ENCODE measurements around the gene THEM5.

Gene THEM5

DNA sequence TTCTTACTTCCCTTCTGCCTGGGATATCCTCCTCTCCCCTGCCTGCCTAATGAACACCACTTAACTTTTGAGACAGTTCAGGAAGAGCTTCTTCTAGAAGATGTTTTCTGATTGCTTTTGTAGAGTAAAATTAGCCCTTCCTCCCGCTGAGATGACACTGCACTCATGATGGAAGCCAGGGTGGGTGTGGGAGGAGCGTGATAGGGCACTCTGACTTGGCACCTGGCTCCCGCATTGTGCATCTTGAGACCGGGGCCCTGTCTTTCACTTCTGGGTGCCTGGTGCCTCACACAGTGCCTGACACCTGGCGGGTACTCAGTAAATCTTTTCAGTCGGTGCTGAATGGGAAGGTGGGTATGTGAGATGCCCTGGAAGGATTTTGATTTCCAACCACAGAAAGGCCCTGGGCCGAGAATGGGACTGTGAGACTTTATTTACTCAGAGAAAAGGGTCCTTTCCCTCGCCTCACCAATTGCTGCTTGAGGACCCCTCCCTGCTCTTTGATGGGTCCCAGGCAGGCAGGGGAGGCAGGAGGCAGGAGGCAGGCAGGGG lies 6.8 kb downstream of the THEM5 start:
- Mint-ChIP-seq H3K27me3 (no peaks in the 10 kb centered on the region), H3K27ac (ENCODE audit: low read depth) (peak overlapping the region; percentile 84), H3K9me3 (no peaks in the 10 kb centered on the region), H3K4me1 (peaks cover 24% of the 10 kb centered on the region), H3K4me3 (peak overlapping the region; percentile 2), H3K36me3 (ENCODE audit: insufficient read depth) (peaks cover 4% of the 10 kb centered on the region)
- ATAC-seq (replicated peaks; ENCODE audit: extremely low read depth, poor library complexity, severe bottlenecking) (peak; percentile 71), DNase-seq (ENCODE audit: low spot score in 2 of 2) (no peak)

DNA sequence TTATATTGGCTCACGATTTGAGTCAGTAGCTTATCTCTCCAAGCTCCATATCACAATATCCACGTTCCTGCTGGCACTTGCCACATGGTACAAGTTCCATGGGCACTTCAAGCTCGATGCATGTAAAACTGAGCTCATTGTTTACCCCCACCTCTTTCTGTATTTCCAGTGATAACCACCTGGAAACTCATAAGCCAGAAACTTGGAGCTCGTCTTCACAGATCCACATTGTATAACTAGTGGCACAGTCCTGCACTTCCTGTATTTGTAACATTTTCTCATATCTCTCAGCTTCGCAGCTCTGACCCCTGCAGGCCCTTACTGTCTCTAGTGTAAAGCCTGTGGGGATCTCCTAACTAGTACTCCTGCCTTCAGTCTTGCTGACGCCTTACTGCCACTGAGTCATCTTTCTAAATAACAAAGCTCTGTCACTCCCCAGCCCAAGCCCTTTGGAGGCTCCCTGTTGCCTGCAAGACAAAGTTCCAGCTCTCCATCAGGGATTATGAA lies 7.4 kb downstream of the THEM5 start:
- Mint-ChIP-seq H3K27ac (ENCODE audit: low read depth) (peak overlapping the region; percentile 84), H3K4me3 (peak overlapping the region; percentile 2), H3K36me3 (ENCODE audit: insufficient read depth) (peaks cover 4% of the 10 kb centered on the region), H3K9me3 (no peaks in the 10 kb centered on the region), H3K27me3 (no peaks in the 10 kb centered on the region), H3K4me1 (peaks cover 29% of the 10 kb centered on the region)
- ATAC-seq (replicated peaks; ENCODE audit: extremely low read depth, poor library complexity, severe bottlenecking) (peak; percentile 59), DNase-seq (ENCODE audit: low spot score in 2 of 2) (no peak)

DNA sequence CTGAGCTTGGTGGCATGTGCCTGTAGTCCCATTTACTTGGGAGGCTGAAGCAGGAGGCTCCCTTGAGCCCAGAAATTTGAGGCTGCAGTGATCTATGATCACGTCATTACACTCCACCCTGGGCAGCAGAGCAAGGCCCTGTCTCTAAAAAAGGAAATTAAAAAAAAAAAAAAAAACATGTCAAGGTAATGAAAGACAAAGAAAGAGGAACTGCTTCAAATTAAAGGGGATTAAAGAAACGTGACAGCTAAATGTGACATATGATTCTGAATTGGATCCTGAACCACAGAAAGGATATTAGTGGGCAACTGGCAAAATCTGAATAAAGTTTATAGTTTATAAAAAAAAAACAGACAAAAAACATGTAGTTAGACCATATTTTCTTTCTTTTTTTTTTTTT lies 10.1 kb downstream of the THEM5 start:
- ATAC-seq (replicated peaks; ENCODE audit: extremely low read depth, poor library complexity, severe bottlenecking) (no peak), DNase-seq (ENCODE audit: low spot score in 2 of 2) (no peak)
- Mint-ChIP-seq H3K4me1 (peaks cover 38% of the 10 kb centered on the region), H3K27ac (ENCODE audit: low read depth) (no peak overlapping the region), H3K36me3 (ENCODE audit: insufficient read depth) (peaks cover 10% of the 10 kb centered on the region), H3K9me3 (no peaks in the 10 kb centered on the region), H3K27me3 (no peaks in the 10 kb centered on the region), H3K4me3 (no peak overlapping the region)

DNA sequence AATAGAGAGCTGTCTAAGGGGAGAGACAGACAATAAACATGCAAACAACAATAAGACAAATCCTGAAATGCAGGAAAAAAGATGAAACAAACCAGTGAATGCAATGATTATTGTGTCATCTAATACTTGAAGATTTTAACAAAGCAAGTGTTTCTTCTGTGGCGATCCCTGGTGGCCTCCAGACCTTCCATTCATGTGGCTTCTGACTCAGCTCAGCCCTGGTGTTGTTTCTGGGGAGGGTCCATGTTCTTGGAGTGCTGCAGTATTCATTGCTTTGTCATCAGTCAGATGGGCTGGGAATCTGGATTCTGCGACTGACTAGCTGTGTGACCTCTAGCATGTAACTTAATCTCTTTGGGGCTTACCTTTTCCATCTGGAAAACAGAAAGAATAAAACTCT lies 12.4 kb downstream of the THEM5 start:
- Mint-ChIP-seq H3K27me3 (no peaks in the 10 kb centered on the region), H3K4me3 (peak overlapping the region; percentile 79), H3K27ac (ENCODE audit: low read depth) (peak overlapping the region; percentile 90), H3K9me3 (no peaks in the 10 kb centered on the region), H3K36me3 (ENCODE audit: insufficient read depth) (peaks cover 16% of the 10 kb centered on the region), H3K4me1 (peaks cover 46% of the 10 kb centered on the region)
- ATAC-seq (replicated peaks; ENCODE audit: extremely low read depth, poor library complexity, severe bottlenecking): no peak
- no peak for DNase-seq (ENCODE audit: low spot score in 2 of 2)

DNA sequence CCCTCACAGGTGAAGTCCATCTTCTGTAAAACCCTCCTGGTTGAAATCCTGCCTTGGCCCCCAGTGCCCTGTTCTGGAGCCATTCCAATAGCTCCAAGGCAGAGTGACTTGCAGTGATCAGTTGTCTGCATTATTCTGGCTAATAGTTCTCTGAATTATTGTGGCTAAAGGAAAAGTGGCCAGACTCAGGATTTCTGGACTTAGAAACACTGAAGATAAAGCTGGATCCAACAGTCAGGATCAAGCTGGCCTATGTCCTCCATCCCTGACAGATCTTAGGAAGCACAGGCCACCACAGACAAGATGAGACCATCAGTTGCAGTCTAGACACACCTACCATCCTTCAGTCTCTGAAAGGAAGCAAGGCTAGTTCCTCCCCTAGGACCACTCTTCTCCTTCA lies 13.1 kb downstream of the THEM5 start:
- Mint-ChIP-seq H3K4me1 (peaks cover 42% of the 10 kb centered on the region), H3K4me3 (peak overlapping the region; percentile 79), H3K27me3 (no peaks in the 10 kb centered on the region), H3K9me3 (no peaks in the 10 kb centered on the region), H3K36me3 (ENCODE audit: insufficient read depth) (peaks cover 16% of the 10 kb centered on the region), H3K27ac (ENCODE audit: low read depth) (peak overlapping the region; percentile 90)
- DNase-seq (ENCODE audit: low spot score in 2 of 2) (no peak), ATAC-seq (replicated peaks; ENCODE audit: extremely low read depth, poor library complexity, severe bottlenecking) (no peak)

DNA sequence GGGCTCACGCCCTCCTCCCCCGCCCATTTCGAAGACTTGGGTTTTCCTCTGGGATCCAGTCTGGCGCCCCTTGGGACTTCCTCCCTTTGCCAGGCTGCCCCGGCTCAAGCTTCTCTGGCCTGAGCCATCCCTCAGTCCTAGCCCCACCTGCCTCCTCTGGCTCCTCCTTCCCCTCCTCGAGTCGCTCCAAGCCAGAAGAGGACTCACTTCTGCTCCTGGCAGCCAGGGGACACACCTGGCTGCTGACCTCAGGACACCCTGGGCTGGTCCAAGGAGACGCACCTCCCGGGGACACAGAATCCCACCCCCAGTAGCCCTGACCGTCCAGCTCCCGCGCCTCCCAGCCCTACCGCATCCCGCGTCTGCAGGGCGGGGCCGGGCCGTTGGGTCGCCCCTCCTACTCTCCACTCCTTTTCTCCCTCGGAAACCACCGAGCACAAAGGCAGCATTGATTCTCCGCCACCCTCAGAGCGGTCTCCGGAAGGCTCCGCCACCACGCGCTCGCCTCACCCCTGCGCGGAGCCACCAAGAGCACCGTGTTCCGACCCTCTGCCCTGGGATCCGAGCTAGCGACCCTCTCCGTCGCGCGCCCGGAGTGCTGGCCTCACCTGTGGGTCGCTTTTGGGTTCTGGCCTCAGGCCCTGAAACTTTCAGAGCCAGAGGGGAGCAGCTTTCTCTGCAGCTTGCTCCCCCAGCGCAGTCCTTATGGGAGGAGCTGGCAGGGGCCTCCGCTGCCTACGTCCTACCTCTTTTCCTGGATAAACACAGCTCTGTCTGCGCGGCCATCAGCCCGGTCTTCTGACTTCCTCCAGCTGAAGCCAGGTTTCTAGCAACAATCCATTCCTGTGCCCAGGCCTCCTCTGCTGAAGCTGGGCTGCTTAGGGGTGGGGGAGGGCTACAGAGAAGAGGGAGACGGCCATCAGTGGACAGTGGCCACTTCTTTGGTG lies 13.8 kb downstream of the THEM5 start, which contains the start of gene C2CD4D:
TSS of gene C2CD4D (minus strand) at position 364 of the 947 bp plus-strand sequence. CDS start 831 bp downstream, outside the sequence.
- peak; percentile 51 to 67 for DNase-seq (ENCODE audit: low spot score in 2 of 2)
- no peaks in the 10 kb centered on the region for H3K9me3 Mint-ChIP-seq
- H3K36me3 Mint-ChIP-seq (ENCODE audit: insufficient read depth): peaks cover 16% of the 10 kb centered on the region
- H3K4me3 Mint-ChIP-seq: peak within 1 kb of the TSS; percentile 79
- peaks cover 42% of the 10 kb centered on the region for H3K4me1 Mint-ChIP-seq
- H3K27me3 Mint-ChIP-seq: no peaks in the 10 kb centered on the region
- ATAC-seq (replicated peaks; ENCODE audit: extremely low read depth, poor library complexity, severe bottlenecking): peak; percentile 75
- H3K27ac Mint-ChIP-seq (ENCODE audit: low read depth): peak within 1 kb of the TSS; percentile 90

DNA sequence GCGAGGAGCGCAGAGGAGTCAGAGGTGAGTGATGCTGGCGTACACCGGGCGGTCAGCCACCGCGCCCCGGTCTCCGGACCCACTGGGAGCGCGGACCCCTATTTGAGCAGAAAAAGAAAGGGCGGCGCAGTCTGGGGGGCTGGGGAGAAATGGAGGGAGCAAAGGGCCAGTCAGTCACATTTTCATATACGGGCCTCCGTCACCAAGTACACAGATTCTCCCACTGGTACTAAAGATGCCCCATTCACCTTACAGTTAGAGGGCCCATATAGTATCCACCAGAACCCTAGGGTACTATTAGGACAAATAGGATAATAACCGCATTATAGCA lies 14.5 kb downstream of the THEM5 start:
- Mint-ChIP-seq H3K27me3 (no peaks in the 10 kb centered on the region), H3K4me3 (peak overlapping the region; percentile 79), H3K36me3 (ENCODE audit: insufficient read depth) (peaks cover 16% of the 10 kb centered on the region), H3K4me1 (peaks cover 42% of the 10 kb centered on the region), H3K9me3 (no peaks in the 10 kb centered on the region), H3K27ac (ENCODE audit: low read depth) (peak overlapping the region; percentile 90)
- DNase-seq (ENCODE audit: low spot score in 2 of 2): no peak
- no peak for ATAC-seq (replicated peaks; ENCODE audit: extremely low read depth, poor library complexity, severe bottlenecking)

DNA sequence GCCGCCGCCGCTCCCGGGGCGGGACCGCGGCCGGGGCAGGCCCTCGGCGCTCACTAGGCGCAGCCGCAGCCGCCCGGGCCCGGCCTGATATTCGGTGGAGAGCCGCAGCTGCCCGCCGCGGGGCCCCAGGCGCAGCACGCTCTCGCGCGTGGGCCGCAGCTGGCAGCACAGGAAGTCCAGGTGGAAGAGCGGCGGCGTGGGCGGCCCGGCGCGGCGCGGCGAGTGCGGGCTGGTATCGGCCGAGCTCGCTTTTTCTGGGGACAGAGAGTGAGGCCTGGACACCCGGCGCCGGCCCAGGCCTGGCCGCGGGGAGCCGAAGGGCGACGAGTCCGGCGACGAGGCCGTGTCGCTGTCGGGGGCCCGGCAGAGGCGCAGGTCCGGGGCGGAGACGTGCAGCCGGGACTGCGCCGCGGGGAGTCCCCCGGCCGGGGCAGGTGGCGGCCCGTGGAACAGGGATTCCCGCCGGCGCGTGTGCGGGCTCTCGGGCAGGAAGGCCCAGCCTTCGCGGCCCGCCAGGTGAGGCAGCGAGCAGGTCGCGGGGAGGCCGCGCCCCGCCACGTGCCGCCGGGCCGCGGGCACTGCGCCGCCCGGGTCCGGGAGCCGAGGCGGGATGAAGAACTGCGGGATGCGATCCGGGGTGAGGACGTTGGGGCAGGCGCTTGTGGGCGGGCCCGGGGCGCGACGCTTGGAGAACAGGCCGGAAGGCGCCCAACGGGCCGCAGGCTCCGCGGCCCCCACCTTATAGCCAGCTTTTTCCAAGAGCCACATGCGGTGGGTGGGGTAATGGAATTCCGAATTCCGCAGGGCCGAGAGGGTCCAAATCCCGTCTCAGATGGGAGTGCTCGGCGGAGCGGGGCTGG lies 15.1 kb downstream of the THEM5 start:
- H3K27ac Mint-ChIP-seq (ENCODE audit: low read depth): peak overlapping the region; percentile 90
- H3K27me3 Mint-ChIP-seq: no peaks in the 10 kb centered on the region
- peaks cover 48% of the 10 kb centered on the region for H3K4me1 Mint-ChIP-seq
- no peaks in the 10 kb centered on the region for H3K9me3 Mint-ChIP-seq
- peak overlapping the region; percentile 79 for H3K4me3 Mint-ChIP-seq
- ATAC-seq (replicated peaks; ENCODE audit: extremely low read depth, poor library complexity, severe bottlenecking): peak; percentile 15
- DNase-seq (ENCODE audit: low spot score in 2 of 2): no peak
- H3K36me3 Mint-ChIP-seq (ENCODE audit: insufficient read depth): peaks cover 16% of the 10 kb centered on the region

DNA sequence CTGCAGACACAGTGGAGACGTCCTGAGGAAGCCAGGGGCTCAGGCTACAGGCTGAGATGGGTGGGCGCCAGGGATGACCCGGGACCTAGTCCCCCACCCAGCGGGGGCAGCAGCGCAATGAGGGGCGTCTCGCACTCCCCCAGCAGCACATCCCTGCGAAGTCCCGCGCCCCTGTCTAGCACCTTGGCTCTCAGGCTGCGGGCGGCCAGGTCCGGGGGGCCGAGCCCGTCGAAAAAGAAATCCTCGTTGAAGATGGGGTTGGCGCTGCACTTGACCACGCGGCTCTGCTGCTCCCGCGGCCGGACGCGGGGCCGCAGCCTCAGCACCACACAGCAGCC lies 15.7 kb downstream of the THEM5 start:
- Mint-ChIP-seq H3K36me3 (ENCODE audit: insufficient read depth) (peaks cover 15% of the 10 kb centered on the region), H3K27ac (ENCODE audit: low read depth) (peak overlapping the region; percentile 96), H3K27me3 (no peaks in the 10 kb centered on the region), H3K4me1 (peaks cover 54% of the 10 kb centered on the region), H3K9me3 (no peaks in the 10 kb centered on the region), H3K4me3 (peak overlapping the region; percentile 79)
- DNase-seq (ENCODE audit: low spot score in 2 of 2): no peak
- peak; percentile 3 for ATAC-seq (replicated peaks; ENCODE audit: extremely low read depth, poor library complexity, severe bottlenecking)

DNA sequence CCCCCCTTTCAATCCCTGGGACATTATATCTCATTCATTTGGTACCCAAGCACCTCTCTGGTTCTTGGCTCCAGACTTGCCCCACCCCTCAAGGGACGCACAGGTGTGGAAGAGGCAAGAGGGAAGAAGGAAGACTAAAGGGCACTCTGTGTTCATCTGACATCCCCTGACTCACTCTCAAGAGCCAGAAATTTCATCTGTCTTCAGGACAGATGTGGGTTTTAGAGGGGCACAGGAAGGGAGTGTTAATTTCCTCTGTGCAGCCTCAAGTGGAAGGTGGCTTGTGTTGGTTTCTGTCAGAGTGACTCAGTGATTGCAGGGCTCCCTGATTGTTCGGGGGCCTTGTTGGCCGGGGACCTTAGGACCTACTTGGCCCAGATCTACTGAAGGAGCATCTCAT lies 16.3 kb downstream of the THEM5 start:
- H3K9me3 Mint-ChIP-seq: no peaks in the 10 kb centered on the region
- H3K4me1 Mint-ChIP-seq: peaks cover 60% of the 10 kb centered on the region
- DNase-seq (ENCODE audit: low spot score in 2 of 2) (no peak), ATAC-seq (replicated peaks; ENCODE audit: extremely low read depth, poor library complexity, severe bottlenecking) (peak; percentile 30)
- H3K4me3 Mint-ChIP-seq: peak overlapping the region; percentile 79
- H3K36me3 Mint-ChIP-seq (ENCODE audit: insufficient read depth): peaks cover 18% of the 10 kb centered on the region
- H3K27me3 Mint-ChIP-seq: no peaks in the 10 kb centered on the region
- peak overlapping the region; percentile 96 for H3K27ac Mint-ChIP-seq (ENCODE audit: low read depth)

DNA sequence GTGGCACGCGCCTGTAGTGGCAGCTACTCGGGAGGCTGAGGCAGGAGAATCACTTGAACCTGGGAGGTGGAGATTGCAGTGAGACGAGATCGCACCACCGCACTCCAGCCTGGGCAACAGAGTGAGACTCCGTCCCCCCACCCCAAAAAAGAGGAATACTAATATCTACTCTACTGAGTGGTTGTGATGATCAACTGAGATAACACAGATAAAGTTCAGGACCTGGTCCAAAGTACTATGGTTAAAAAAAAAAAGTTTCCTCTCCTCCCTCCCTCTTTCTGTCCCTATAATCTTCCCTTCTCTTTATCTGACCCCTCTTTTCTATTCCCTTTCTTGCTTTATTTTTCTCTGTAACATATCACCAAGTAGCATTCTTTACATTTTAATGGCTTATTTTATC lies 17.9 kb downstream of the THEM5 start:
- no peak overlapping the region for H3K27ac Mint-ChIP-seq (ENCODE audit: low read depth)

DNA sequence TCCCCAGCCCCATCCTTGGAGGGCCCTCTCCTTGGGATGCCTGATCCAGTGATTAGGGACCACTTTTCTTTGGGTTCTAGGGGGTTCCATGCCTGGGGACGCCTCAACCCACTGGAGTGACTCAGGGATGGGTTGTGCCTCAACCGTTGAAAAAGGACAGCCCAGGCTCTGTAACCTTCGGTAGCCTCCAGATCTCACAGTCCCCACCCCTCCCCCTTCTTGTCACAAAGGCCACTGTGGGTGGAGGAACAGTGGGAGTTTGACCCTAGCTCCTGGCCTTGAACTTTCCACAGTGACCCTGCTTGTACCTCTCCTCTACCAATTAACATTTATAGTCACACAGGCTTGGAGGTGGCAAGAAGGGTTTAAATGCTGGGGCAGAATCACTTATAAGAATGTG lies 19.3 kb downstream of the THEM5 start:
- no peak for ATAC-seq (replicated peaks; ENCODE audit: extremely low read depth, poor library complexity, severe bottlenecking)
- H3K9me3 Mint-ChIP-seq: no peaks in the 10 kb centered on the region
- H3K27ac Mint-ChIP-seq (ENCODE audit: low read depth): no peak overlapping the region
- no peaks in the 10 kb centered on the region for H3K27me3 Mint-ChIP-seq
- no peak overlapping the region for H3K4me3 Mint-ChIP-seq
- peaks cover 15% of the 10 kb centered on the region for H3K36me3 Mint-ChIP-seq (ENCODE audit: insufficient read depth)
- H3K4me1 Mint-ChIP-seq: peaks cover 64% of the 10 kb centered on the region
- no peak for DNase-seq (ENCODE audit: low spot score in 2 of 2)

More for the DNA sequence above, 17.9 kb downstream of the THEM5 start:
- Mint-ChIP-seq H3K27me3 (no peaks in the 10 kb centered on the region), H3K36me3 (ENCODE audit: insufficient read depth) (peaks cover 19% of the 10 kb centered on the region), H3K4me1 (peaks cover 64% of the 10 kb centered on the region), H3K4me3 (no peak overlapping the region), H3K9me3 (no peaks in the 10 kb centered on the region)
- DNase-seq (ENCODE audit: low spot score in 2 of 2) (no peak), ATAC-seq (replicated peaks; ENCODE audit: extremely low read depth, poor library complexity, severe bottlenecking) (no peak)
